Activated CD4-positive, alpha-beta T cell treated with anti-CD3 and anti-CD28 coated beads, Interleukin-2, amount 50 U/mL, for 48 hours (primary cell): Measurements from ENCODE around the gene C3orf22.
"Not testable (repeated sequence)": the region's sequence is repeated elsewhere in the genome, so short reads cannot be mapped to it uniquely, and the experiment has no call there.

Source experiments
- DNase-seq, 2 experiments: peaks; one replicate each; pipeline ENCODE4 v3.0.0-alpha.2; 2020

Gene C3orf22

DNA sequence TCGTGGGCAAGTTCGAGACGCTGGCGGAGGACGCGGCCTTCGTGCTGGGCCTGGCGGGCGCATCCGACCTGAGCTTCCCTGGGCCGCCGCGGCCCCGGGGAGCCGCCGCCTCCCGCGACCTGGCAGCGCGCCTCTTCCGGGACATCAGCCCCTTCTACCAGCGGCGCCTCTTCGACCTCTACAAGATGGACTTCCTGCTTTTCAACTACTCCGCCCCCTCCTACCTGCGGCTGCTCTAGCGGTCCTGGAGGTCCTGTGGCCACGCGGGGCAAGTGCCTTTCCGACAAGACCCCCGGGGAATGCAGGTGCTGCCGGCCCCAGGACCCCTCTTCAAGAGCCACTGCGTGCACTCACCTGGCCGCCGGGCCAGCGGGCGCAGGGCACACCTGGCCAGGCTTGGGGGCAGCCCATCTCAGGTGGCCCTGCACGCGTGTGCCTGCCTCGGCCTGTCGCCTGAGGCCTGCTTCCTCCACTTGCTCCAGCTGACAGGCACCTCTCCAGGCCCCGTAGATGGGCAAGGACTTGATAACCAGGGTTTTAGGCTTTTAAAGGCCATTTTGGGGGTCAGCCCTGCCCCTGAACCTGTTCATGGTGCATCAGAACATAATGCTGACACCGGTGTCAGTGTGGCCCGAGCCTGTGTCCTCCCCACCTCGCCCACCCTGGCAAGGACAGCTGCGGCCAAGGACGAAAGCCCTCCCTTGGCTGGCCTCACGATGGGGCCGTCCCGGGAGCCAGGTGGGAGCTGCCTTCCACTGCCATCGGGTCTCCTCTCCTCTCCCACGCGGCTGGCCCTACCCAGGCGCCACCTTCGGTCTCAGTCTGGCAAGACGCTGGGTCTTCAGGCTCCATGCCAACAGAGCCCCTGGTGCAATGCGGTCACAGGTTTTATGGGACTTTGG is 16.1 kb downstream of the C3orf22 start:
- no peak for DNase-seq

- DNase-seq, result no peak
Observed at GRCh38 chr3:126541628-126542339, 16.9 kb downstream of the C3orf22 start.

DNA sequence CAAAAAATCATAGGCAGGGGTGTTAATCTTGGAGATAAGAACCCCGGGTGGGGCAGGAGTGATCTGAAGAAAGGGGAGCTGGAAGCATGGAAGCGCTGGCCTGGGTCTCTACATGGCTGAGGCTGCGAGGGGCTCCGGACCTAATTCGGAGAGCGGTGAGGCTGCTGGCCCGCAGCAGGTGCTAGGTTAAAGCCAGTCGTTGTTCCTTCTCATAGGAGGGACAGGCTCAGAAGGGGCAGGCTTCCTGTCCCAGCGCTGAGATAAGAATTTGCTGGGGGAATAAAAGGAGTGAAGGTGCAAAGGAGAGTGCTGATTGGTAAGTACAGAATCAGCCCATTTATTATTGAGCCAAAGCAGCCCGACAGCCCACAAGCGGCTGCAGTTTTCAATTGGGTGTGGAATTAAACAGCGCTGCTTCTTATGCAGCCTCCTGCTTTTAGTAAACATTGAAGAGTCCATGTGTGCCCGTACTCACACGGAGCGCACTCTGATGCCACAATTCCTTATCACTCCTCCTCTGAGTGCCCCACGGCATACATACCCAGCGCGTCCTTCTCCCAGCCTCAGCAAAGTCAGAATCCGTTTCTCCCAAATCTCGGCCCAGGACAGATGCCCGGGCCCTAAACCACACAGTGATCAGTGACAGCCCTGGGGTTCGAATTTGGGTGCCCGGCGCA is 17.6 kb downstream of the C3orf22 start:
- DNase-seq, result no peak

DNA sequence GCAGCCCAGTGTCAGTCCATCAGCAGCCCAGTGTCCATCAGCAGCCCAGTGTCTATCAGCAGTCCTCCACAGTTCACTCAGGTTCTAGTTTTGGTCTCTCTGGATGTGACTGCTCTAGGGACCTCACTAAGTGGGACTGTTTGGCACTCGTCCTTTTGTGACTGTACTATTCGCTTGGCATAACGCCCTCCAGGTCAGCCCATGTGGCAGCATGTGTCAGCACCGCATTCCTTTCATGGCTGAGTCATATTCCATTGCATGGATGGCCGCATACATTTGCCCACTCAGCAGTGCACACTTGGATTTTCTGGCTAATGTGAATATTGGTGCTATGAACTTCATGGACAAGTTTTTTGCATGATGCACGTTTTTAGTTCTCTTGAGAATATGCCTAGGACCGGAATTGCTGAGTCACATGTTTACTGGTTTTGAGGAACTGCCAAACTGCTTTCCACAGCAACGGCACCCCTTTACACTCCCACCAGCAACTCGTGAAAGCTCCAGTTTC is 18.3 kb downstream of the C3orf22 start:
- no peak for DNase-seq

DNA sequence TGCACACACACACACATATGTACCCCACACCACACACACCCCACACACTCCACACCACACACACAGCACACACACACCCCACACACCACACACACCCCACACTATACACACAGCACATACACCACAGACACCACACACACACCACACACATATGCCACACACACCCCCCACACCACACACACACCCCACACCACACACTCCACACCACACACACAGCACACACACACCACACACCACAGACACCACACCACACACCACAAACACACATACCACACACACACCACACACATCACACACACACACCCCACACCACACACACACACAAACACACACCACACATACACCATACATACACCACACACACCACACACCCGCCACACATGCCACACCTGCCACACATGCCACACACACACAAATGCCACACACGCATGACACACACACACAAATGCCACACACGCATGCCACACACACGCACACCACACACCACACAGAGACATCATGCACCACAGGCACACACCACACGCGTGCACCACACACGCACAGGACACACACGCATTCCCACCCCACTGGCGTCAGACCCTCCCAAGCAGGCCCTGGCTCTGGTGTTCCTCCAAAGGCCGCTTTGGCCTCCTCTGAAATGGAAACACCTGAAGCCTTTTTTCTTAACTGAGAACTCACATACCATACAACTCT is 19.0 kb downstream of the C3orf22 start:
- no peak for DNase-seq

DNA sequence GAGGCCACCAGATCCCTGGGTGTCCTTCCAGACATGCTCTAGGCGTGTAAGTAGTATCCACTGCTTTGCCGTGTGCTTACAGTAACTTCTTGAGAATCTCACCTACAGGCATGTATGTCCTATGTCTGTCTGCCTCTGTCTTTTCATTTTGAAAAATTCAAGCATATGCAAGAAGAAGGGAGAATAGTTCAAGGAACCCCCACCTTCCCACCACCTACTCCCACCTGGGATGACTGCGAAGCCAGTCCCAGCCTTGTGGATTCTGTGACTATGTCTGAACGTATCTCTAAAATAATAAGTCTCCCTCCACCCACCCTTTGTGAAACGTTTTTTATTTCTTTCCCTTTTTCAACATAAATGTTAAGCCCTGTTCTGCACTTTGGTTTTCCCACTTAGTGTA is 19.8 kb downstream of the C3orf22 start:
- no peak for DNase-seq

- DNase-seq, result no peak
Observed at GRCh38 chr3:126538316-126538715, 20.4 kb downstream of the C3orf22 start.

DNA sequence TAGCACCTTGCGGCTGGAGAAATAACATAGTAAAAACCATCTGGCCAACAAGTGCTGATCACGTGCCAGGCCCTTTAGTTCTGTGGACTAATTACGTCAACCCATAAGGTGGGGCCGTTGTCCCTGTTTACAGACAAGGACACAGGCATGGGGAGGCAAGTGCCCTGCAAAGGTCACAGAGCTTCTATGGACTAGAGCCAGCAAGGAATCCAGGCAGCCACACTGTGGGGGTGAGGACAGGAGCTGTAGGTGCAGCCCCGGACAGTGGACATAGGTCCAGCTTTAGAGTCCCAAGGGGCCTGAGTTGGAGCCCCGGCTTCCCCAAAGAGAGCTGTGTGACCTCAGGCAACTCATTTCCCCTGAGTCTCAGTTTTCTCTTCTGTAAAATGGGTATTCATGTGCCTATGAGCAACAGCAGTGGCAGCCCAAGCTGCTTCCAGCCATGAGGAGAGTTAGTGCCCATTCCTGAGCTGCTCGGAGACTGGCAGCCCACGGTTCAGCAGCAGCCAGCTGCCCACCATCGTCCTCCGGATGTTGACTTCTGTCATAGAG is 20.9 kb downstream of the C3orf22 start:
- no peak for DNase-seq

GRCh38 chr3:126537116-126537729 is 21.5 kb downstream of the C3orf22 start:
- DNase-seq, result no peak

GRCh38 chr3:126536126-126536525 is 22.6 kb downstream of the C3orf22 start:
- DNase-seq, result no peak

DNA sequence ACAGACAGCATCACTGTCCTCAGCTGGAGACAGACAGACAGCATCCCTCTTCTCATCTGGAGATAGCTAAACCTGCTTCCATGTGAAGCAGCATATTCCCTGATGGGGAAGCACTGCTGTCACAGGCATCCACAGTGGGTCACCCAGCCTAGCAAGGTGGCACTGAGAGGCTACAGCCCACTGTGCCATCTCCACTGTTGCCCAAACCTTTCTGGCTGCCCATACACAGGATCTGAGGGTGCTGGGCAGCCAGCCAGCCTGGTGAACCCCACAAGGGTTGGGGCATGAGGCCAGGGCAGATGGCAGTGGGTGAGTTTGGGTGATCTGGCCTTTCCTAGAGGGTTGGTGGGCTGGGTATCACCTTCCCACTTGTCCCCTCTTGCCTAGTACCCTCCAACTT is 23.1 kb downstream of the C3orf22 start:
- no peak for DNase-seq

- not testable (repeated sequence) for DNase-seq
Observed at GRCh38 chr3:126534716-126535115, 24.0 kb downstream of the C3orf22 start.

DNA sequence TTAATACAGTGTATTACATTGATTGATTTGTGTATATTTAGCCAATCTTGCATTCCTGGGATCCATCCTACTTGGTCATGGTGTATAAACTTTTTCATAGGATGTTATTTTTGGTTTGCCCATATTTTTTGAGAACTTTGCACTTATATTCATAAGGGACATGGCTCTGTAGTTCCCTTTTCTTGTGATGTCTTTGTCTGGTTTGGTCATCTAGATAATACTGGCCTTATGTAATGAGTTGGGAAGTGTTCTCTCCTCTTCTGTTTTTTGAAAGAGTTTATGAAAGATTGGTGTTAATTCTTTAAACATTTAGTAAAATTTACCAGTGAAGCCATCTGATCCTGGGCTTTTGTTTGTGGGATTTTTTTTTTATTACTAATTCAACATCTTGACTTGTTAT is 25.2 kb downstream of the C3orf22 start:
- DNase-seq, result no peak

GRCh38 chr3:126531051-126531330 is 27.7 kb downstream of the C3orf22 start:
- no peak for DNase-seq

GRCh38 chr3:126530171-126531050 is 28.3 kb downstream of the C3orf22 start:
- DNase-seq, result no peak

DNA sequence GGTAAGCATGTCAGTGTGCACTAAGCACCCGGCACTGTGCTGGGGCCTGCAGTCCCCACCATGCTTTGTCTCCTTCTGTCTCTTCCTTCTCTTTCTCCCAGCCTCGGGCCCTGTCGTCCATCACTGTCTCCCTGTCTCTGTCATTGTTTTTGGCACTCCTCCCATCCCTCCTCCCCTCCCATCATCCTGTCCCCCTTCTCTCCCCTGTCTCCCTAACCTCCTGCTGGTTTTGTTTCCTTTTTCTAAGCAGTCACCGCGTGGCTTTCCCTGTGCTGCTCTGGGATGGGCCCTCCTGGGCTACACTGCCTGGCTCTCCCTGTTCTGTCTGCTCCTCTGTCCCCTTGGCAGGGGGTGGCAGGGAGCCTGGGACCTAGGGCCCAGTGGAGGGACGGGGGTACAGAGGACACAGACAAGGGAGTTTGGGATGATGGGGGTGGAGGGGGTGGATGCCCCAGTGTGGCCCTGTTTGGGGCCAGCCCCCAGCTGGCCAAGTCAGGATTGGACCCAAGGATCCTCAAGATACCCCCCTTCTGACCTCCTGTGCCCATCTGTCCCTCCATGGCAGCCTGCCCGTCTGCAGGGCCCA is 29.1 kb downstream of the C3orf22 start:
- no peak for DNase-seq

DNA sequence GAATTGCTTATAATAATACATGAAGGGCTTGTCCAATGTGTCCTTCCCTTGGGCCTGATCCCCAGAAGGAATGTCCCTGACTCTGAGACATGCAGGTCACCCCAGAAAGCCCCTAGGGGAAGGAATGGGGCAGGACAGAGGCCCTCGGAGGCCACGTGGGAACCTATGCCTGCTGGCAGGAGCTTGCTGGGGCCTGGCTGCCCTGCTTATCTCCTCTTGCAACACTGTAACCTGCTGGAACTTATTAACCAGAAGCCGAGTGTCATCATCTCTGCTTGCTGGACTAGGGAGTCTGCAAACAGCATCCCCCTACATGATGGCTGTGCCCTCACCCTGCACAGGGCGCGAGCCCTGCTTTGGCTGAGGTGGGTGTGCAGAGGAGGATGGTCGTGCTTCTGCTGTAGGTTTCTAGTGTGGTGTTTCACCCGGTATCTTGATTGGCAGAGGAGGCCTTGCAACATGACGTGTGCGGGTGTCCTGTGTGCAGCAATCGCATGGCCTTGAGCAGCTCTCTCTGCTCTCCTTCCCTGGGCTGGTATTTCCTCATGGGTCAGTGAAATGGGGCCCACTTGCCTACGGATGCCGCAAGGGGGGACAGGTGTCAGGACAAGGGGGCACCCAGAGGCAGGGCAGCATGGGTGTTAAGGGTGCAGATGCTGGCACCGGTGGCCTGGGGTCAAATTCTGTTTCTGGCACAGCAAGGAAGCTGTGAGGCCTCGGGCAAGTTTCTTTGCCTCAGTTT is 29.8 kb downstream of the C3orf22 start:
- no peak for DNase-seq

GRCh38 chr3:126528419-126528799 is 30.3 kb downstream of the C3orf22 start:
- no peak for DNase-seq

DNA sequence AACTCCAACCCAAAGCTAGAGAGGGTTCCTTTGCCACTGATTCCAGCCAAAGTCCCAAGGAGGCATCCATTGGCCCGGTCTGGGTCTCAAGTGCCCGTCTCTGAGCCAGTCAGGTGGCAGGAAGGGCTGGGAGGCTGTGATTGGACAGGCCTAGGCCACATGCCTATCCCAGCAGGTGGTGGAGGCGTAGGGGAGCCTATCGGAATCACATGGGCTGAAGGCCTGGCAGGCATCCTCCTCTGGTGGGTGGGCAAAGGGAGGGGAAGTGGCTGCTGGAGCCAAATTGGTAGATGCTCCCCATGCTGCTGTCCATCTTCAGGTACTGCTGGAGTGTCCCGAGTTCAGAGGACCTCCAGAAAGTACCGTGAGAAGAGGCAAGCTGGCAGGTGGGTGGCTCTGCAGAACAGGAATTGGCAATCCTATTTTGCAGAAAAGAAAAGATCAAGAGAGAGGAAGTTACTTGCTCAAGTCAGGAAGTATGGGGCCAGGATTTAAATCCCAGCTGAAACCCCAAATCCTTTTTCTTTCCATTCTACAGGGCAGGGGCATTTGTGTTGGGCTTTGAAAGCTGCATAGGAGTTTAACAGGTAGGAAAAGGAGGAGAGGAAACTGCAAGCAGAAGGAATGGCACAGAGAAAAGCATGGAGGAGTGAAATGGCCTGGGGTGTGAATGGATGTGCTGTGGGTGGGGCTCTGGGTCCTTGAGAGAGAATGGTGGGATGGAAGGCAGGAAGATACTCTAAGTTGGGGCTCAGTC is 31.1 kb downstream of the C3orf22 start:
- no peak for DNase-seq
